Measurements from ENCODE around the gene LST1. TPM values are rescaled to one million over a fixed set of nuclear protein-coding genes. Genes with fewer than 3 reads are reported as not detected.
A peak's percentile ranks its signal among the peaks of the same experiment; 100 is the strongest.

LST1 gene
- total RNA-seq, 1 donor from 2014 or later: not detected

DNA sequence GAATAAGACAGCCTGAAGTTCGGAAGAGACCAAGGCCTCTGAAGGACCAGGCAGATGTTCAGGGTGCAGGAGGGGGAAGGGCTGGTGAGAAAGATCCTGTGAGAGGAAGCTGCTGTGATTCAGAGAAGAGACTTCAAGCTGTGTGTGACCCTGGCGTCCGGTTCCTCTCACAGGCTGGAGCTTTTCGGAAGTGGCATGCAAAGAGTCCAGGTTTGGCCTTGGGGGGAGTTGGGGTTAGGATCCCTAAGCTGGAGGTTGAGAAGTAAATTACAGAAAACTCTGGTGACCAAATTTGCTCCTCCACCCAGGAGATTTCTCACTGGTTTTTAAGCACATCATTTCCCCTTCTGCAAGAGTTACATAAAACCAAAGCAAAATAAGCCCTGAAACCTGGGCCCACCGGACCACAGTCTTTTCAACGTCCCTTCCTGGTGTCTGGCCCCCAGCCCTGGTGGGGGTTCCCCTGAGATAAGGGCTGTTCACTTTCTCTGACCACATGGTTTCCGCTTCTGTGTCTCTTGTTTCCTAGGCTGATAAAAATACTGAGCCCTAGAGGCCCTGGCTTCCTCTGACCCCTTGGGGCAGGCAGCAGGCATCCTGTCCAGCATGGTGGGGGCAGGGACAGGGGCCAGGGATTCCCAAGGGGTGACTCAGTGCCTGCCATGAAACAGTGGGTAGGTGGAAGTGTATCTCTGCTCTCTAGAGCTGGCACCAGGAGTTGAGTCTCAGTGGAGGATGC, 25.9 kb upstream of the LST1 start:
- no peak overlapping the region for H3K4me3 ChIP-seq (ENCODE audit: low read depth, low read length)
- no peak for DNase-seq (ENCODE audit: low read depth)
- TF ChIP-seq, protein P1, sequence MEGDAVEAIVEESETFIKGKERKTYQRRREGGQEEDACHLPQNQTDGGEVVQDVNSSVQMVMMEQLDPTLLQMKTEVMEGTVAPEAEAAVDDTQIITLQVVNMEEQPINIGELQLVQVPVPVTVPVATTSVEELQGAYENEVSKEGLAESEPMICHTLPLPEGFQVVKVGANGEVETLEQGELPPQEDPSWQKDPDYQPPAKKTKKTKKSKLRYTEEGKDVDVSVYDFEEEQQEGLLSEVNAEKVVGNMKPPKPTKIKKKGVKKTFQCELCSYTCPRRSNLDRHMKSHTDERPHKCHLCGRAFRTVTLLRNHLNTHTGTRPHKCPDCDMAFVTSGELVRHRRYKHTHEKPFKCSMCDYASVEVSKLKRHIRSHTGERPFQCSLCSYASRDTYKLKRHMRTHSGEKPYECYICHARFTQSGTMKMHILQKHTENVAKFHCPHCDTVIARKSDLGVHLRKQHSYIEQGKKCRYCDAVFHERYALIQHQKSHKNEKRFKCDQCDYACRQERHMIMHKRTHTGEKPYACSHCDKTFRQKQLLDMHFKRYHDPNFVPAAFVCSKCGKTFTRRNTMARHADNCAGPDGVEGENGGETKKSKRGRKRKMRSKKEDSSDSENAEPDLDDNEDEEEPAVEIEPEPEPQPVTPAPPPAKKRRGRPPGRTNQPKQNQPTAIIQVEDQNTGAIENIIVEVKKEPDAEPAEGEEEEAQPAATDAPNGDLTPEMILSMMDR (conservative IDR thresholded peaks at IDR 0.05; ENCODE audit: low read depth, low read length): peak; percentile 7

DNA sequence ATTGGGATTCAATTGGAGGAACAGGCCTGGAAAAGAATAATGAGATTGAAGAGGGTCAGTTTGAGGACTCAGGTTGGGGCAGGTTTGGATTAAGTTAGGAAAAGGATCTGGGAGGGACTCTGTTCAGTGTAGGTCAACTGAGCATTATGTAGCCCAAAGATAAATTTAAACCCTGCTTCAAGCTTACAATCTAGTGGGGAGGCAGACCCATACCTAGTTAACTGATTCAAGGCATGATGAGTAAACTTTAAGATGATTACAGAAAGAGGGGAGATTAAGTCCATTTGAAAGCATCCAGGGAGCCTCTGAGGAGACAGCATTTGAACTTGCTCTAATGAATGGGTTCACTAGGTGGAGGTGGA, 25.4 kb upstream of the LST1 start:
- no peak overlapping the region for H3K4me3 ChIP-seq (ENCODE audit: low read depth, low read length)
- TF ChIP-seq, protein P1 (conservative IDR thresholded peaks at IDR 0.05; ENCODE audit: low read depth, low read length): no peak
- DNase-seq (ENCODE audit: low read depth): no peak

DNA sequence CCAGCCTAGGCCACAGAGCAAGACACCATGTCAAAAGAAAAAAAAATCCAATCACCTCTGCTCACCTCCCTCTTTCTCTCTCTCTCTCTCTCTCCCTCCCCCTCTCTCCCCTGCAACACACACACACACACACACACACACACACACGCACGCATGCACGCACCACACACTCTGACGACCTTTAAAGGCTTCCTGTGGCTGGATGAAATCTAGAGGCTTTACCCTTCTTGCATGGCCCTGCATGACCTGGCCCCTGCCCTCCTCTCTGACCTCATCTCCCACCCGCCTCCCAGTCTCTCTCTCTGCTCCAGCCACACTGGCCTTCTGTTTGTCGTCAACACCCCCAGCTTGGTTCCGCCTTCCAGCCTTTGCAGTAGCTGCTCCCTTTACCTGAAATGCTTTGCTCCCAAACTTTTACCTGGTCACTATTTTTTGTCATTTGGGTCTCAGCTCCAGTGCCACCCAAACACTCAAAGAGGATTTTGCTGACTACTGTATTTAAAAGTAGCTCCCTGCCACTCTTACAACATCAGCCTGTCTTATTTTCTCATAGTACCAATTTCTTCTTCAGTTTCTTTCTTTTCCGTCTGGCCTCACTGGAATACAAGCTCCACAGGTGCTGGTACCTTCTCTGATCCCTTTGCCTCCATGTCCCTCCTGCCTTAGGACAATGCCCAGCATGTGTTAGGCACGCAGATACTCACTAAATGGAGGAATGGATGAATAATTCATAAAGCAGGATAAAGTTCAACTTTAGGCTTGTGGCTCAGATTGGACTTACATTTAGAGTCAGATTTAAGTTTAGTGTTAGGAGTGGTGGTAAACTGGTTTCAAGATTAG, 18.3 kb upstream of the LST1 start:
- no peak overlapping the region for H3K4me3 ChIP-seq (ENCODE audit: low read depth, low read length)
- no peak for DNase-seq (ENCODE audit: low read depth)
- TF ChIP-seq, protein P1 (conservative IDR thresholded peaks at IDR 0.05; ENCODE audit: low read depth, low read length): no peak

DNA sequence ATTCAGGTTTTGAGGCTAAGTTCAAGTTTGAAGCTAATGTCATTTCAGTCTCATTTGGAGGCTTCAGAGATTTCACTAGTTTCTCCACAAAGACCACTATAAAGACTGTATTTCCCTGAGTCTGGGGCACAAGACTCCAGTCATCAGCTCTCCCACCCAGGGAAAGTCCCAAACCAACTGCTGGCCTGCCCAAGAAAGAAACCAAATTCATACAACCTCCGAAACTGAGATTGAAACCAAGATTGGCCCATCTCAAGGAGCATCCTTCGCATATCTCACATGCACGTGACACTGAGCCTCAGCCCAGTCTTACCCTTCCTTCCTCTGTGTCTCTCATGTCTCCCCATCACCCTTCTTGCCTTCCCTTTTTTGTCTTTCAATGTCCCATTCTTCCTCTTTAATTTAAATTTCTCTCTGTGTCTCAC, 17.5 kb upstream of the LST1 start:
- no peak for DNase-seq (ENCODE audit: low read depth)
- TF ChIP-seq, protein P1 (conservative IDR thresholded peaks at IDR 0.05; ENCODE audit: low read depth, low read length): no peak
- no peak overlapping the region for H3K4me3 ChIP-seq (ENCODE audit: low read depth, low read length)

DNA sequence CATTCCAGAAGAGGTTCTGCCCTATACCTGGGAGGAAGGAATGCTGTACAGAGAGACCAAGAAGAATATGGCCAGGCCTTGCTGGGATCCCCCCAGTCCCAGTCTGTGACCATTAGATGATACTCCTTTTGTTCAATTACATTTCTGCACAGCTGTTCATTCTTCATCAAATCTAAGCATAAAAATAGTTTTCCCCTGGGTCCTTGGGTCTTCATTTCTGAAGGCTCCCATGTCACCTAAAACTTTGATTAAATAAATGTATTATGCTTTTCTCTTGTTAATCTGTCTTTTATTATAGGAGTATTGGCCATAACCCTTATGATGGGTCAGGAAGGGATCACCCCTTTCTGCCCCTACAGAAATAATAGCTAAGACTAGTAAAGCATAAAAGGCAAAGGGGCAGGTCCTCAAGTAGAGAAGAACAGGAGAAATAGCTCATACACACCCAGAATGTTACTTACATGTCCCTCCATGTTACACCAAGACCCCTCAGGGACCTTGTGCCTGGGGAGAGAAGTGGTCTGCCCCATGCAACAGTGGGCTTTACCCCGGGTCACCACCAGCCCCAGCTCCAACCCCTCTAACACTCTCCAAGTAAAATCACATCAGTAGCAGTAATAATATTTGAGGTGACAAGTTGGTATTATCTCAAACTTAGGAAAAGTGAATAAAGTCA, 16.1 kb upstream of the LST1 start:
- no peak for DNase-seq (ENCODE audit: low read depth)
- TF ChIP-seq, protein P1 (conservative IDR thresholded peaks at IDR 0.05; ENCODE audit: low read depth, low read length): no peak

DNA sequence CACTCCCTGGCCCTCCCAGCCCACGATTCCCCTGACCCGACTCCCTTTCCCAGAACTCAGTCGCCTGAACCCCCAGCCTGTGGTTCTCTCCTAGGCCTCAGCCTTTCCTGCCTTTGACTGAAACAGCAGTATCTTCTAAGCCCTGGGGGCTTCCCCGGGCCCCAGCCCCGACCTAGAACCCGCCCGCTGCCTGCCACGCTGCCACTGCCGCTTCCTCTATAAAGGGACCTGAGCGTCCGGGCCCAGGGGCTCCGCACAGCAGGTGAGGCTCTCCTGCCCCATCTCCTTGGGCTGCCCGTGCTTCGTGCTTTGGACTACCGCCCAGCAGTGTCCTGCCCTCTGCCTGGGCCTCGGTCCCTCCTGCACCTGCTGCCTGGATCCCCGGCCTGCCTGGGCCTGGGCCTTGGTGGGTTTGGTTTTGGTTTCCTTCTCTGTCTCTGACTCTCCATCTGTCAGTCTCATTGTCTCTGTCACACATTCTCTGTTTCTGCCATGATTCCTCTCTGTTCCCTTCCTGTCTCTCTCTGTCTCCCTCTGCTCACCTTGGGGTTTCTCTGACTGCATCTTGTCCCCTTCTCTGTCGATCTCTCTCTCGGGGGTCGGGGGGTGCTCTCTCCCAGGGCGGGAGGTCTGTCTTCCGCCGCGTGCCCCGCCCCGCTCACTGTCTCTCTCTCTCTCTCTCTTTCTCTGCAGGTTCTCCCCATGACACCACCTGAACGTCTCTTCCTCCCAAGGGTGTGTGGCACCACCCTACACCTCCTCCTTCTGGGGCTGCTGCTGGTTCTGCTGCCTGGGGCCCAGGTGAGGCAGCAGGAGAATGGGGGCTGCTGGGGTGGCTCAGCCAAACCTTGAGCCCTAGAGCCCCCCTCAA, 13.8 kb upstream of the LST1 start, which contains the start of gene LTA:
TSS of gene LTA (plus strand) at position 249 of the 871 bp plus-strand sequence. CDS start at position 703, 454 bp downstream.
- TF ChIP-seq, protein P1 (conservative IDR thresholded peaks at IDR 0.05; ENCODE audit: low read depth, low read length): no peak
- H3K4me3 ChIP-seq (ENCODE audit: low read depth, low read length): no peak within 1 kb of the TSS
- DNase-seq (ENCODE audit: low read depth): no peak

More for the DNA sequence above, 16.1 kb upstream of the LST1 start:
- no peak overlapping the region for H3K4me3 ChIP-seq (ENCODE audit: low read depth, low read length)

All from epithelial cell of proximal tubule (primary cell).